Peyer's patch (tissue), 4 donors: ENCODE measurements around the gene RGS1.

Experiments used
- CTCF ChIP-seq, 6 experiments: fragments of 450-650 bp in 4 of 6; fragments of 200-600 bp in 2 of 6; sonication (generic) in 1 of 6; IDR thresholded peaks; one replicate each; pipeline ENCODE4 v1.5.1; 2017 to 2019; ENCODE audit warnings: antibody characterized with exemption in 6 of 6, mild to moderate bottlenecking in 3 of 6, moderate library complexity in 1 of 6
- POLR2A ChIP-seq, 2 donors: fragments of 450-650 bp; IDR thresholded peaks; one replicate each; pipeline ENCODE4 v1.5.1; 2017; ENCODE audit warnings: antibody characterized with exemption in 2 of 2, mild to moderate bottlenecking in 2 of 2, moderate library complexity in 2 of 2

- TF ChIP-seq POLR2A (IDR thresholded peaks at IDR 0.05) (no peak), CTCF (IDR thresholded peaks at IDR 0.05) (no peak)
Observed at GRCh38 chr1:192592981-192593708, 17.6 kb downstream of the RGS1 start.
